IPS DF 6.9 (cell line): ENCODE results near the gene RAD51B.
"Not testable (repeated sequence)": the region's sequence is repeated elsewhere in the genome, so short reads cannot be mapped to it uniquely, and the experiment has no call there.

ENCODE experiments used
- DNase-seq: peaks from one replicate; pipeline ENCODE4 v3.0.0-alpha.2; 2013; ENCODE audit warnings: low read depth, low spot score
- H3K27ac ChIP-seq: one replicate; pipeline ENCODE4 v1.5.1; 2013; ENCODE audit warnings: low read length, control low read depth
- H3K27me3 ChIP-seq: 2 replicates; pipeline ENCODE4 v1.6.1; 2013; ENCODE audit warnings: mild to moderate bottlenecking, low read length; ENCODE audit not compliant: control insufficient read depth, insufficient read depth
- H3K36me3 ChIP-seq: 2 replicates; pipeline ENCODE4 v1.6.1; 2013; ENCODE audit warnings: low read length; ENCODE audit not compliant: control insufficient read depth, insufficient read depth
- H3K4me1 ChIP-seq: 2 replicates; pipeline ENCODE4 v1.6.1; 2013; ENCODE audit warnings: low read length; ENCODE audit not compliant: control insufficient read depth, insufficient read depth
- H3K4me3 ChIP-seq: 2 replicates; pipeline ENCODE4 v1.5.1; 2013; ENCODE audit warnings: mild to moderate bottlenecking, low read length
- H3K9me3 ChIP-seq: 2 replicates; pipeline ENCODE4 v1.6.1; 2013; ENCODE audit warnings: low read length, inconsistent platforms; ENCODE audit not compliant: control insufficient read depth, insufficient read depth
- WGBS: extraction: QIAGEN DNeasy Blood & Tissue Kit; methylation state at CpG from one replicate; pipeline ENCODE4 v1.1.7; 2013; ENCODE audit warnings: mixed read lengths, missing lambda C conversion rate; ENCODE audit not compliant: insufficient read length, insufficient coverage; 5-methylcytosine and 5-hydroxymethylcytosine counted together

Gene RAD51B

DNA sequence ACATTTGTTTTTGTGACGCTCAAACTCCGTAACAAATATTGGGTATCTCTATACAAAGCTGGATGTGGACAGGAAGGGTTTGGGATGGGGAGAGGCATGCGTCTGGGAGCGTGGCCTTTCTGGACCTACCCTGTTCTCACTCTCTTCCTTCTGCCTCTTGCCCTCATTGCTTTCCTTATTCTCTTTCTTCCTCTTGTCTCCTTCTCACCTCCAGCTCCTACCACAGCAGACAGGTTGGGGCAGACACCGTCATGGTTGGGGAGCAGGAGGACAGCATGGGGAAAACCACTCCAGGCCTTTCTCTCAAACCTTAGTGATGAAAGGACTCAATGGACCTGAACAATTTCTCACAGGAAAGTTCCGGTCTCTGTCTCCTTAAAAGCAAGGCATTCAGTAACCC is 465.3 kb downstream of the RAD51B start:
- H3K27me3 ChIP-seq = no peaks in the 10 kb centered on the region
- peaks cover 3% of the 10 kb centered on the region for H3K4me1 ChIP-seq
- H3K36me3 ChIP-seq = no peaks in the 10 kb centered on the region
- WGBS = no CpG with 5 or more reads among the region's 6 CpGs
- H3K27ac ChIP-seq = no peak overlapping the region
- no peak overlapping the region for H3K4me3 ChIP-seq
- H3K9me3 ChIP-seq = no peaks in the 10 kb centered on the region
- DNase-seq = no peak

DNA sequence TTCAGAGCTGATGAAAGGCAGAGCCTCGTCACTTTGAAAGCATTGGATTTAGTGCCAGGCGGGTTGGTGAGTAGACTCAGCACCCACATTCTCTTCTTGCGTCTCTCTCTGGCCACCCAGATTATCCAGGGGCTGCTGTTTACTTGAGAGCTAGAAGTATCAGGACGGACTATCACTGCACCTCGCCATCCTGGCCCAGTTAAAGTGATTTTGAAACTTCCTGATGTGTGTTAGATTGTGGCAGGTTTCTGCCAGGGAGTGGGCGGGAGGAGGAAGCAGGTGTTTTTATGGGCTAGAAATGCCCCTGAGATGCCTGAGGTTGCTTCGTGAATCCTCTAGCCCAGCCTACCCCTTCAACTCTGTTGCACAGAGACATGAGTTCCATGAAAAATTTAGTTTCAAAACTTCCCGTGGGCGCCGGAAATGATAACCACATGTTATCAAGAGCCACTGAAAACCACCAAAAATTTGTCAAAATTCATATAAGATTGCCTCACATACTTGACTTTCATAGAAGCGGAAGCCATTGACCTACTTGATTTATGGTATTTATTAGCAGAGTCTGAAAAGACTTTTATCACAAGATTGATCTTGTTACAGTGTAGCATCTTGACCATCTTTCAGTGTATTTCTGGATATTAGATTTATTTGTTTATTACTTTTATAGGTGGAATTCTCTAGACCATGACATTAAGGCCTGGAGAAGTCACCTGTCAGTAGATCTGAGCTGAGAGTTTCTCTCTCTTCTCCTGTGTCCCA is 466.0 kb downstream of the RAD51B start:
- WGBS = no CpG with 5 or more reads among the region's 11 CpGs
- Histone ChIP-seq H3K4me1 (peaks cover 3% of the 10 kb centered on the region), H3K9me3 (no peaks in the 10 kb centered on the region), H3K27ac (no peak overlapping the region), H3K36me3 (no peaks in the 10 kb centered on the region), H3K4me3 (no peak overlapping the region), H3K27me3 (no peaks in the 10 kb centered on the region)
- DNase-seq = no peak

GRCh38 chr14:68286667-68287066 is 467.1 kb downstream of the RAD51B start:
- Histone ChIP-seq H3K4me1 (peaks cover 3% of the 10 kb centered on the region), H3K27me3 (no peaks in the 10 kb centered on the region), H3K4me3 (no peak overlapping the region), H3K27ac (no peak overlapping the region), H3K36me3 (no peaks in the 10 kb centered on the region), H3K9me3 (no peaks in the 10 kb centered on the region)
- no peak for DNase-seq

DNA sequence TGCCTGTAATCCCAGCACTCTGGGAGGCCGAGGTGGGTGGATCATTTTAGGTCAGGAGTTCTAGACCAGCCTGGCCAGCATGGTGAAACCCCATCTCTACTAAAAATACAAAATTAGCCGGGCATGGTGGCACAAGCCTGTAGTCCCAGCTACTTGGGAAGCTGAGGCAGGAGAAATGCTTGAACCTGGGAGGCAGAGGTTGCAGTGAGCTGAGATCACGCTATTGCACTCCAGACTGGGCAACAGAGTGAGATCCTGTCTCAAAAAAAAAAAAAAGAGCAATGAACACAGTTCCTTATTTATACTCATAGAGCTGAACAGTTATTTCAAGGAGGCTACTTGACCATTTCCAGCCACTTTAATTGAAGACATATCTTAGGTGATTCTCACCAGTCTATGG is 469.9 kb downstream of the RAD51B start:
- H3K27ac ChIP-seq, DNase-seq, H3K36me3 ChIP-seq, H3K4me1 ChIP-seq, H3K4me3 ChIP-seq, H3K27me3 ChIP-seq, H3K9me3 ChIP-seq: not testable (repeated sequence)
- WGBS = no CpG with 5 or more reads among the region's 3 CpGs

GRCh38 chr14:68291820-68292219 is 472.2 kb downstream of the RAD51B start:
- no CpG with 5 or more reads among the region's 2 CpGs for whole genome bisulfite sequencing
- no peaks in the 10 kb centered on the region; the same call in 1 of the 2 replicates for H3K4me1 ChIP-seq

DNA sequence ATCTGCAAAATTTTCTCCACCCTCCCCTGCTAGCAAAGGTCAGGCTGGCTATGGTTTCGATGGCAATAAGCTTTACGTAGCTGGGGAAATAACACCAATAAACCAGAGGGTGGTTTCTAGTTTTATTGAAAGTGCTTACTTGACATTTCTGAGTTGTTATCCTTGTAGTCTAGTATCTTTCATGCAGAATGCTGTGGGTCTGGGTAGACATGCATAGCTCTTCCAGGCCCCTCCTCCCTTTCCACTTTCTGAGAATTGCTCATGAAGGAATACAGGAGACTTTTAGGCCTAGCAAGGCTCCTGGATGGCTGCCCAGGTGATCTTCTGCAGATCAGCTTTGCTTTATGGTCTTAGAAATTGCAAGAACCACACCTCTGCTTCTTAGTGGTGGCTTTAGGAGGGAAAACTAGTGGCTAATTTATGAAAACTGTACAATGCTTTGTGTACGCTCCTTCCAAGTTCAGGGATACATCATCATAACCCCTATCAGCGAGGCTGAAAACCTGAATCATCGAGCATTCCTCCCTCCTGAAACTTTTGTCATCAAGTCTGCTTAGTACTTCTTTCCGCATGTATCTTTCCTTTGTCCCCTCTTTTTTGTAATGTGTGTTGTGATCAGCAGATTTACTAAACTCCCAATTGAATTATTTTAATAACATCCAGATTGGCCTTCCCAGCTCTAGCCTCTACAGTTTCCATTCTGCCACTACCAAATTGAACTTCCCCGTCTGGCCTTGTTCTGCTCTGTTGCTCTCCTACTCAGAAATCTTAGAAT is 473.0 kb downstream of the RAD51B start:
- H3K27ac ChIP-seq = no peak overlapping the region
- no peaks in the 10 kb centered on the region; the same call in 1 of the 2 replicates for H3K4me1 ChIP-seq
- no CpG with 5 or more reads among the region's 7 CpGs for WGBS
- H3K9me3 ChIP-seq = no peaks in the 10 kb centered on the region
- H3K36me3 ChIP-seq = no peaks in the 10 kb centered on the region
- H3K27me3 ChIP-seq = no peaks in the 10 kb centered on the region
- no peak for DNase-seq
- no peak overlapping the region for H3K4me3 ChIP-seq

More at GRCh38 chr14:68291820-68292219, 472.2 kb downstream of the RAD51B start:
- Histone ChIP-seq H3K9me3 (no peaks in the 10 kb centered on the region), H3K4me3 (no peak overlapping the region), H3K27ac (no peak overlapping the region), H3K36me3 (no peaks in the 10 kb centered on the region), H3K27me3 (no peaks in the 10 kb centered on the region)
- peak; percentile 54 for DNase-seq

DNA sequence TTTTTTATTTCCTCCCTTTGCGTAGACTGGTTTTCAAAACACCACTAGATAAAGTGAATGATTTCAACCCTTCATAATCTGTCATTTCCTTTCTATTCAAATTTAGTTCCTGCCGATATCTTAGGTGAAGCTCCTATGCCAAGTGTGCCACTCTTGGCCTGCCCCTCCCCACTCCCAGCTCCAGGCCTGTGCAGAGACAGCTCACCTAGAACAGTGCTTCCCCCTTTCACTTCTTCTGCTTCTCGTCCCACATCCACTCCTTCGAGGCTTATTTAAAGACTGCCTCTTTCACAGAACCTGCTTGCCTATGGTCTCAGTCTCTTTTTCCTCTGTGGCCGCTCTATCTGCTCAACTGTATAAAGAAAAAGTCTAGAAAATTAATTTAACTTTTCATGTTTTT is 473.8 kb downstream of the RAD51B start:
- no peak for DNase-seq
- Histone ChIP-seq H3K27me3 (no peaks in the 10 kb centered on the region), H3K27ac (no peak overlapping the region), H3K36me3 (no peaks in the 10 kb centered on the region), H3K9me3 (no peaks in the 10 kb centered on the region), H3K4me3 (no peak overlapping the region), H3K4me1 (no peaks in the 10 kb centered on the region; the same call in 1 of the 2 replicates)
- WGBS = no CpG with 5 or more reads among the region's 5 CpGs

- Histone ChIP-seq H3K27me3 (no peaks in the 10 kb centered on the region), H3K27ac (no peak overlapping the region), H3K36me3 (no peaks in the 10 kb centered on the region), H3K4me3 (no peak overlapping the region), H3K4me1 (no peaks in the 10 kb centered on the region; the same call in 1 of the 2 replicates), H3K9me3 (no peaks in the 10 kb centered on the region)
- DNase-seq = no peak
- WGBS = no CpG with 5 or more reads among the region's 8 CpGs
Measured at GRCh38 chr14:68295316-68295816, 475.8 kb downstream of the RAD51B start.

DNA sequence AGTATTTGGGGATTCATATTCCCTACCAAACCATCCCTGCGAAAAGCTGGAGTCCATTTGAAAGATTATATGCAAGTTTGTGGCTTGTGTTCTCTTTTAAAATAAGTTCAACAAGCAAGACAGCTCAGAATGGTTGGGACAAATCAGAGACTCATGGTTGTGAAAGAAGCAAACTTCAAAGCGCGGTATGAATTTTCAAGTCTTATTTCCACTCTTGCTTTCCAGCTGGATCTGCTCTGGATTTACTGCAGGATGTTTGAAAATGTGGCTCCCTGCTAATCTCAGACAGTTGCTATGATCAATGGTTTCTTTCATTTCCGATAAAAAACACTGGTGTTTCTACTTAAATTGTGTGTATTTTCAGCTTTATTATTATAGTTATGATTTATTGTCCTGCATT is 477.5 kb downstream of the RAD51B start:
- Histone ChIP-seq H3K4me3 (no peak overlapping the region), H3K27me3 (no peaks in the 10 kb centered on the region), H3K27ac (no peak overlapping the region), H3K9me3 (no peaks in the 10 kb centered on the region; the same call in 1 of the 2 replicates), H3K36me3 (no peaks in the 10 kb centered on the region), H3K4me1 (no peaks in the 10 kb centered on the region; the same call in 1 of the 2 replicates)
- DNase-seq = no peak
- no CpG with 5 or more reads among the region's 4 CpGs for WGBS

- Histone ChIP-seq H3K4me3 (no peak overlapping the region), H3K4me1 (no peaks in the 10 kb centered on the region; the same call in 1 of the 2 replicates), H3K9me3 (peaks cover 1% of the 10 kb centered on the region), H3K27ac (no peak overlapping the region), H3K27me3 (no peaks in the 10 kb centered on the region), H3K36me3 (no peaks in the 10 kb centered on the region)
- peak; percentile 27 for DNase-seq
- WGBS = no CpG with 5 or more reads among the region's 4 CpGs
Measured at GRCh38 chr14:68297876-68298468, 478.4 kb downstream of the RAD51B start.
